GM18951 (cell line): ENCODE data around the gene KCNH1.

ENCODE experiments used
- POLR2A ChIP-seq: IDR thresholded peaks from 4 replicates; pipeline ENCODE4 v1.6.1; 2011; ENCODE audit warnings: mild to moderate bottlenecking; ENCODE audit not compliant: insufficient read length, insufficient read depth; ENCODE audit errors: extremely low read depth
- in situ Hi-C: fragments of 300-500 bp; cut with MboI; formaldehyde crosslinking; loops from one replicate; pipeline ENCODE4 v1.12.0; 2022; ENCODE audit warnings: low sequenced_read_pairs, mixed read lengths, inconsistent platforms; ENCODE audit not compliant: unreplicated experiment

KCNH1 gene

DNA sequence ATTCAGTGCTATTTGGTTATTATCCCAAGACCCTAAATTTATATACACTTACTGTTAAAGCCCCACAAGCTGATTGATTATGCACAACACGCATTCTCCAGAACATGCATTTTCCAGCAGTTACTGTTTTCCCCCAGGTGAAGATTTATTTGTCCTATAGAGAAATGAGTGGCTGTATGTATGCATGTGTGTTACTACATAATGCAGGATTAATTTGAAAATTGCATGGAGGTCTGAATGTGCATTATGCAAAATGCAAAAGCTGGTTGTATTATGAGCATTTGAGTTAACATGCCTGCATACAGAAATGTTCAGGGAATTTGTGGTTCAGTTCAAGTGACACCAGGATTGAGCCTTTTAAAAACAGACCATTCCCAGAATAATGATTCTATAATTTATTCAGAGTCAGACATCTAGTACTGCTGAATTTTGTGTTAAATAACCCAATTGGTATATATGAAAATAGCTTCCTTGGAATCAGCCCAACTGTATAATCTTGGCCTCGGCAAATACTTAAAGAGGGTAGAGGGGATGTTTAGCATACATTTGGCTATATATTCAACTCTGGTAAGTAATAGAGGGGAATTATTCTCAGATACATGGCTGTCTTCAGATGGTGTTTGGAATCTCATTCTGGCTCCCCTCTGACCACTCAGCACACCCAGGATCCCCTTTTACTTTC lies 485.2 kb downstream of the KCNH1 start:
- no peak for TF ChIP-seq POLR2A
- in situ Hi-C loops: no loop called here

DNA sequence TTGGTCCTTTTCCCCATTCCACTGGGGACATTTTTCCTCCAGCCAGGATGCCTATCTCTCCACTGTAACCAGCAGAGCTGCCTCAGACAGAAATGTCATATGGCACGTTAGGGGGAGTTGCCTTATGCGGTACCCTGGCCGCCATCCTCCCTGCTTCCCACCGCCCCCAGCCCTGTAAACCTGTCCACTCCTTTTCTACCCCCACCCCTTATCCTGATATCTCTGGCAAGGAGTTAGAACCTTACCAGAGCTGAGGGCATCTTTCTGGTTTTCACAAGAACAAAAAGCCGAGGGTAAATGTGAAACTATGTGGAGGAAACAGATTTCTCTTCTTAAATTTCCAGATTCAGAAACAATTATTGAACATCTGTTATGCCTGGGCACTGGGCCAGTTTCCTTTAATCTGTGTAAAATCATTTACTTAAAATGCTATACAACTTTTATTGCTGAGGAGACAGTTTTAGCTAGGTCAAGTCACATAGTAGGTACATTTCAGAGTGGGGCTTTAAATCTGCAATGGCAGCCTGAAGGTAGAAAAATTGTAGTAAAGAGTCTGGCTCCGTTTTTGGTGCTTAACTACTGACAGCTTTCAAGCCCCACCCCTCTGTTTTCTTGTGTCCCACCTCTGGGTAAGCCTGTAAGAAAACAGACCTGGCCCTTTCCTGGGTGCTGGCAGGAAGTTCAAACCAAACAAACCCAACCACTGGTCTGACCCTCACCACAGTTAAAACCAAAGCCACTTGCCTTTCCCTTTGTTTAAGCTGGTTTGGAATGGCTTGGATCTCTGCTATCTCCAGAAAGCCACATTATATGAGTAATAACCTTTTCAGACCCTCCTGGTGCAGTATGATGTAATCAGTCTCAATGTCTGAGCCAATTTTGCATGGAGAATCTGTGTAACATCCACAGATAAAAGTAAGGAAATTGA lies 486.3 kb downstream of the KCNH1 start:
- no peak for TF ChIP-seq POLR2A
- in situ Hi-C loops: no loop called here

DNA sequence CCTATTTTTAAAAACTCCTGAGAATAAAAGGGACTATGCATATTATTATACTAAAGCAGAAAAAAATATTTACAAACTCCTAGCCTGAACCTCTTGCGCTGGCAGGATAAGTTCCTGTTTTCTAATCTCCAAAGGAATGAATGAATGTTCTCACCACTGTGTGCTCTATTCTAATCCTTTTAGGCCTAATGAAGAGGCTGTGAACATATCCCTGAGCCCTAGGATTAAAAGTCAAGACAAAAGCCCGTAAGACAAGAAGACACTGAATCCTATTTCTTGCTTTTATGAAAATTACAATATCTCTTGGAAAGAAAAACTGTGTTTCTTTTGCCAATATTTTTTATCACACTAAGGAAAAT lies 487.7 kb downstream of the KCNH1 start:
- in situ Hi-C loops: no loop called here
- no peak for TF ChIP-seq POLR2A

DNA sequence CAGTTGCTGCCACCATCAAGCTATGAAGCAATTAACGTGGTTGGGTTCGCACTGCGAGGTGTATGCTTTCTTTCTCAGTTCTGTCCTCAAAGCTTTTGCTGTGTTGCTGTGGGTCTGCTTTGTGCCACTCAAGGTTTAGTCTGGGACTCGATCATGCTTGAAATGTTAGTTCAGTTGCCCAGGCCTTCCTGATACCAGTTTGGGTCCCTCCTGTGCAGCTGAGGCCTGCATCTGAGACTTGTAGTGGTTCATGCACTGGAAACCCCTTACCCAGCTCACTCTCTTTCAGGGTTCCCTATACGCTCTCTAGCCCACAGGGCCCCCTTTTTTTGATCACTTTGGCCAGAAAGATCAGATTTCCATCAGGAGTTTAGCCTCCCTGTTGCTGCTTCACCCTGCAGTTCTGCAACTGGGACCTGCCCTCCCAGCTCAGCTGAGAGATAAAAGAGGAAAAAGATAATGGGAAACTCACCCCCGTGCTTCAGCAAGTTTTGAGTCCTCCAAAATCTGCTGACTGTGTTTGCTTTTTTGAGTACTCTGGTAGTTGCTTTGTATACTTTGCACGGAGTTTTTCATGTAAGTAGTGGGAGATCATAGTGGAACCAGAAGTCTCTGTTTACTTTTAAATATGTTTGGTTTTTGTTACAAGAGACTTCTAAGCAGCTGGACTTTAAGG lies 488.2 kb downstream of the KCNH1 start:
- in situ Hi-C loops: no loop called here
- TF ChIP-seq POLR2A: no peak

DNA sequence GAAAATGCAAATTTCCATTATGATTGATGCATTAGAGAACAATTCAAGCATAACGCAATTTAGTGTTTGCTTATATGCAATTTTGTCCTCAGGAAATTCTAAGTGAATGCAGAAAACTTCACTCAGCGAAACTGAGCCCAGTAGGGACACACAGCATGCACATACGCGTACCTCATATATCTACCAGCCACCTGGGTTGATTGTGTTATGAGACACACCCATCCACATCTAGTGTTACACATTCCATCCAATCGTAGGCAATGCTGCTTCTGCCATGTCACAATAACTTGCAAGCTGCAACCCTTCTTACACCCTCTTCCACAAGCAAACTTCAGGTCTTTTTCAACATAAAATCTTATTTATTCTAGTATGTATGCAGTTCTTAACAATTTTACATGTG lies 492.4 kb downstream of the KCNH1 start:
- TF ChIP-seq POLR2A: no peak
- in situ Hi-C loops: no loop called here

DNA sequence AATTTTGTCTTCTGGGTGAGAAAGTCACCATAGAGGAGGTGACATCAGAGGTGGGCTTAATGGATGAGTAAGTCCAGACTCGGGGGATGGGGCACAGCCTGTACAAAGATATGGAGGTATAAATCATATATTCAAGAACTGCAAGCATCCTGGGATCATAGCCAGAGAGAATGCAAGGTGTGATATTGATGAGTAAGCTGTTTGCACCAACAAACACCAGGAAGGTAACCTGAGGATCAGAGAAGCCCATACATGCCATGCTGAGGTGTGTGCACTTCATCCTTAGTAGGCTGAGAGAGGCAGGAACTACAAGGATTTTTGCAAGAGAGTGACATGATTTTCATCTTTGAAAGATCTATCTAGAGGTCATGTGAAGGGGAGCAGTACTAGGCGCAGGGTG lies 498.8 kb downstream of the KCNH1 start:
- in situ Hi-C loops: no loop called here
- no peak for TF ChIP-seq POLR2A

DNA sequence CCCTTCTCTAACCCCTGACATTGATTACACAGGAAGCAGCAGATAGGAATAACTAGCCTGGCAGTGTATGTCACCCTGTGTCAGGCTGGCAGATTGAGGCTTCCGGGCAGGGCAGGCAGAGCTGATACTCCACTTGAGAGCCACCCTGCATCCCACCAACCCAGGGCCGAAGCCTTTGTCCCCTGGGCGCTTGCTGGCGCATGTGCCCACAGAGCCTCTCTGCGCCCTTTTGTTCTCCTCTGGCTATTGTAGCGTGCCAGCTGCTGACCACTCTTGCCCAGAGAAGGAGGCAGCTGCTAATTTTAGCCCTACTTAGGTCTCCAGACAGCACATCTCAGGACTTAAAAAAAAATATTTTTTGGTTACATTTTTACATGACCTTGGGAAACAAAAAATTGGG lies 500.3 kb downstream of the KCNH1 start:
- TF ChIP-seq POLR2A: no peak

DNA sequence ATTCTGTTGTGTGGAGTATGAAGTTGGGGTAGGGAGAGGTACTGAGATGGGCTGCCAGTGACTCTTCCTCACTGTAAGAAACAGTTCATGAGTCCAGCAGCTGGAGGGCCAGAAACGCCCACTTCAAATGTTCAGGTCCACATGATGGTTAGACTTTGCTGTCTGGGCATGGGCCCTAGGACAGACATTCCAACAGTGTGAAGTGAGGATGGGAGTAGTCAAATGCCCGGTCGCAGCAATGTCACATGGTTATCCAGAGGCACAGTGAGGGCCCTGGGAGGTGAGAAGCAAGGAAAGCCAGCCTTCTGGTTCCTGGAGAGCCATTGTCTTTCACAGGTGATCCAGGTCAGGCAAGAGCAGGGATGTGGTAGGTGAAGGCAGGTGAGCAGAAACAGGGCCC lies 500.8 kb downstream of the KCNH1 start:
- no peak for TF ChIP-seq POLR2A
- in situ Hi-C loops: no loop called here

More for the DNA sequence above, 500.3 kb downstream of the KCNH1 start:
- in situ Hi-C loops: no loop called here

DNA sequence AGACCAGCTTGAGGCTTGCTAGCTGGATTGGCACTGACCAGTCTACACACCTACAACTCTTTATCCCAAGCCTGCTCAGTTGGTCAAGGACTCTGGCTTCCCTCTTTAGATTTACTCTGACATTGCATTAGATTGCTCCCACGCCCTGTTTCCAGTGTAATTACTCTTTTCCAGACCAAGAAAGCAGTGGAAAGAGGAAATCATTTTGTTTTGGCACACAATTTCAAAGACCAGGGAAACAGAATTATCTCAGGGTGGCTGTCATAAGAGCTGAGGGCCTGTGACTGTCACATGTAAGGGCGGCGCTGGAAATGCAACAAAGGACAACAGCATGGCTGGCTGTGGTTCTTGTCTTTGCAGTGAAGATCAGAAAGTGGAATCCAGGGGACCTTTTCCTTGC lies 502.5 kb downstream of the KCNH1 start:
- in situ Hi-C loops: no loop called here

DNA sequence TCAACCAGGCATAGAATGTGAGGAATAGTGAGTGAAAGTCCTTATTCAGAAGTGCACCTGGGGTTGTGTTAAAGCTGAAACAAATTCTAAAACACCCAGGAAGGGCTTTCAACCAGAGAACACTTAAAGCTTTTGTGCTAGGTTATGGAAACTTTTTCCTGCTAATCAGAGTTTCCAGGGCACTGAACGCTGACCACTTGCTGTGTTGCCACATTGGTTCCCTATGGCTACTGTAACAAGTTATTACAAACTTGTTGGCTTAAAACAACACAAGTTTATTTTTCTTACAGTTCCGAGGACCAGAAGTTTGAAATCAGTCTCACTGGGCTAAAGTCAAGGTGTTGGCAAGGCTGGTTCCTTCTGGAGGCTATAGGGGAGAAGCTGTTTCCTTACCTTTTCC lies 504.7 kb downstream of the KCNH1 start:
- TF ChIP-seq POLR2A: no peak
- in situ Hi-C loops: no loop called here

More for the DNA sequence above, 502.5 kb downstream of the KCNH1 start:
- no peak for TF ChIP-seq POLR2A

DNA sequence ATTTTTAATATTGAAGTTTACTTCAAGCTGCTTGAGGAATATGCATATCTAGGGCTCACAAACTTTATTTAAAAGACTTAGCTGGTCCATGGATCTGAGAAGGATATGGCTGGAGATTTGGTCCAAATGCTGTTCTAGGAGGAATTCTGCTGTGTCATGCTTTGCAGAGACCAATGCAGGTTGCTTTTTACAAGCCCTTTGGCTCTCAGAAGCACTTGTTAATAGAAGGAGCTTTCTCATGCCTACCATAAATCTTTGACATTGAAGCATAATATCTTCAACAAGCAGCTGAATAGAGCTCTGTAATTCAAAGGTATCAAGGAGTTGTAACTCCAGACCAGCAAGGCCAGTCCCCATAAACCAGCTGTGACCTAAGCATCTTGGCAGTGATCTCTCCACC lies 506.2 kb downstream of the KCNH1 start:
- in situ Hi-C loops: no loop called here
- no peak for TF ChIP-seq POLR2A
